ENCODE measurements around the gene DMTF1.
A peak's percentile ranks its signal among the peaks of the same experiment; 100 is the strongest.

The DMTF1 gene

DNA sequence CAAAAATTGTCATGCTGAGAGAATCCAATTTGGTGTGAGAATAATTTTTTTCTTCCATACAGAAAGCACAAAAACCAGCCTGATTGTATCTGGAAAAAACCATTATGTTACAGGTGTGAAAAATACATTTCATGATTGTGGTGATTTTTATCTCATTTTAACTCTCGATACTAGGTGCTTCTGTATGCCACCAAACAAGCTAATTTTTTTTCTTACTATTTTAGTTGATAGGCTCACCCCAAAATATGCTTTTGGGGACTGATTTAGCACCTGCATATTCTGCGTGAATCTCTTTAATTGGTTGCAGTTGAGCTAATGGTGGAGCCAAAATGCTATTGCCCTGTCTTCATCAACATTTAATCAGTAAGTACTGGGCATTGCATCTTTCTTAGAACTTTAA lies 1.9 kb downstream of the DMTF1 start:
- no peak overlapping the region for H2BK120ac ChIP-seq (ENCODE audit: low read depth, low read length)
- no peak overlapping the region for H4K91ac ChIP-seq (ENCODE audit: low read depth, low read length, poor library complexity)
- H3K18ac ChIP-seq (ENCODE audit: low read length): no peak overlapping the region
- no peak overlapping the region for H3K4ac ChIP-seq (ENCODE audit: low read length)
- H3K9me3 ChIP-seq (replicated peaks in 1 of 2; ENCODE audit: control insufficient read depth in 2 of 2, insufficient read depth in 1 of 2, low read depth in 1 of 2, low read length in 2 of 2): no peaks in the 10 kb centered on the region
- H4K8ac ChIP-seq (ENCODE audit: low read depth, low read length): no peak overlapping the region
- H3K27ac ChIP-seq (replicated peaks; ENCODE audit: low read length): no peak overlapping the region
- no peak overlapping the region for H2AK5ac ChIP-seq (ENCODE audit: low read depth, low read length)
- H3K27me3 ChIP-seq (ENCODE audit: control insufficient read depth in 3 of 3, insufficient read depth in 3 of 3, low read depth in 1 of 3, low read length in 3 of 3): no peaks in the 10 kb centered on the region
- H3K4me1 ChIP-seq (ENCODE audit: control insufficient read depth in 2 of 2, insufficient read depth in 1 of 2, low read depth in 1 of 2, low read length in 2 of 2): peaks cover 0 to 12% of the 10 kb centered on the region in 2 donors
- WGBS, 2 donors (ENCODE audit: extremely low coverage in 2 of 2, insufficient read length in 2 of 2, insufficient replicate concordance in 1 of 2): no CpG with 5 or more reads among the region's 2 CpGs
- DNase-seq (ENCODE audit: low spot score): no peak
- no peak overlapping the region for H2BK12ac ChIP-seq (ENCODE audit: low read length)
- H3K4me3 ChIP-seq (ENCODE audit: low read length in 2 of 2): peak overlapping the region in 1 of 2 donors; percentile 96
- peaks cover 0 to 45% of the 10 kb centered on the region in 2 donors for H3K36me3 ChIP-seq (replicated peaks in 1 of 2; ENCODE audit: control insufficient read depth in 2 of 2, insufficient read depth in 2 of 2, low read length in 2 of 2)
- no peak overlapping the region for H2BK15ac ChIP-seq (ENCODE audit: low read length)
- H2AFZ ChIP-seq (ENCODE audit: low read length): no peak overlapping the region
- H3K79me1 ChIP-seq (ENCODE audit: low read depth, low read length): no peaks in the 10 kb centered on the region
- no peak overlapping the region for H3K4me2 ChIP-seq (ENCODE audit: insufficient read depth, low read length, poor library complexity, severe bottlenecking)
- H2BK5ac ChIP-seq (ENCODE audit: low read length): no peak overlapping the region
- no peak overlapping the region for H3K9ac ChIP-seq (ENCODE audit: low read depth, low read length, poor library complexity)
- H3K14ac ChIP-seq (ENCODE audit: low read length): no peak overlapping the region
- H3K23ac ChIP-seq (ENCODE audit: low read depth, low read length, poor library complexity): no peak overlapping the region

DNA sequence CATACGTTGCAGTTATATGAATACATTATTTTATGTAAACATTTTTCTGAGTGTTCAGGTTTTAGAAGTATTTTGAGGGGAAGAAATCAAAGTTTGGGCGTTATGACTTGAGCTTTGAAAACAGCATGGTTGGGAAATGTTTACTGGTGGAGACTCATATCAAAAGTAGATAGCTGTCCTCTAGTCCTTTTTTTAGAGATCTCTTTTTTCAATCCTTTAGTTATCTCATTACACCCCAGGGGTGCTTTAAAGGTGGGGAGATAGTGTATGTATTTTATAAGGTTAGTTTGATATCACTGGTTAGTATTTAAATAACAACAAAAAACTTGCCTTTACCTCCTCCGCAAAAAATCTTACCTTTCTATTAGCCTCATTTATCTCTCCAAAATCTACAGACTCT lies 2.3 kb downstream of the DMTF1 start:
- Histone ChIP-seq H3K4ac (ENCODE audit: low read length) (no peak overlapping the region), H2BK15ac (ENCODE audit: low read length) (no peak overlapping the region), H4K91ac (ENCODE audit: low read depth, low read length, poor library complexity) (no peak overlapping the region), H3K27me3 (ENCODE audit: control insufficient read depth in 3 of 3, insufficient read depth in 3 of 3, low read depth in 1 of 3, low read length in 3 of 3) (no peaks in the 10 kb centered on the region), H2BK5ac (ENCODE audit: low read length) (no peak overlapping the region), H3K9me3 (replicated peaks in 1 of 2; ENCODE audit: control insufficient read depth in 2 of 2, insufficient read depth in 1 of 2, low read depth in 1 of 2, low read length in 2 of 2) (no peaks in the 10 kb centered on the region), H2AK5ac (ENCODE audit: low read depth, low read length) (no peak overlapping the region), H3K23ac (ENCODE audit: low read depth, low read length, poor library complexity) (no peak overlapping the region), H3K18ac (ENCODE audit: low read length) (no peak overlapping the region), H3K9ac (ENCODE audit: low read depth, low read length, poor library complexity) (no peak overlapping the region), H3K27ac (replicated peaks; ENCODE audit: low read length) (no peak overlapping the region), H2BK120ac (ENCODE audit: low read depth, low read length) (no peak overlapping the region), H2AFZ (ENCODE audit: low read length) (no peak overlapping the region), H3K4me1 (ENCODE audit: control insufficient read depth in 2 of 2, insufficient read depth in 1 of 2, low read depth in 1 of 2, low read length in 2 of 2) (peaks cover 0 to 12% of the 10 kb centered on the region in 2 donors), H4K8ac (ENCODE audit: low read depth, low read length) (no peak overlapping the region), H3K4me2 (ENCODE audit: insufficient read depth, low read length, poor library complexity, severe bottlenecking) (no peak overlapping the region), H3K4me3 (ENCODE audit: low read length in 2 of 2) (peak overlapping the region in 1 of 2 donors; percentile 96), H3K79me1 (ENCODE audit: low read depth, low read length) (no peaks in the 10 kb centered on the region), H3K14ac (ENCODE audit: low read length) (no peak overlapping the region), H2BK12ac (ENCODE audit: low read length) (no peak overlapping the region), H3K36me3 (replicated peaks in 1 of 2; ENCODE audit: control insufficient read depth in 2 of 2, insufficient read depth in 2 of 2, low read length in 2 of 2) (peaks cover 0 to 49% of the 10 kb centered on the region in 2 donors)
- DNase-seq (ENCODE audit: low spot score): no peak
- WGBS, 2 donors (ENCODE audit: extremely low coverage in 2 of 2, insufficient read length in 2 of 2, insufficient replicate concordance in 1 of 2): no CpG with 5 or more reads among the region's 3 CpGs

DNA sequence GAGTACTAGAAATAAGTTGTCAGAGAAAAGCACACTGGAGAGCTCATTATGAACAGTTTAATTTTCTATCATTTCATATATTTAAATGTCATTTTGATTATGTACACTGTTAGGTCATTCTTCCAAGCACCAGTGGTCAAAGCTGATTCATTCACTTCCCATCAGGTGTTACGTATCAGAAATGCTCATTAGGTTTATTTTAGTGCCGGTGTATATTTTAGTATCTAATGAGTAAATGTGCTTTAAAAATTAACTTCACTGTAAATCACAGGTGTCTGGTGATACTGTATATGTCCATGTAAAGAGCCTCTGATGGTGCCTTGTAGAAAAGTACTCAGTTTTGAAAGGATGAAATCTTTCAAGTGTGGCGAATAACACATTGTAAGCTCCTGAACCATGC lies 3.5 kb downstream of the DMTF1 start:
- H3K36me3 ChIP-seq (replicated peaks in 1 of 2; ENCODE audit: control insufficient read depth in 2 of 2, insufficient read depth in 2 of 2, low read length in 2 of 2): peaks cover 0 to 60% of the 10 kb centered on the region in 2 donors
- H3K4me3 ChIP-seq (ENCODE audit: low read length in 2 of 2): no peak overlapping the region
- H3K18ac ChIP-seq (ENCODE audit: low read length): no peak overlapping the region
- no peak overlapping the region for H3K4me2 ChIP-seq (ENCODE audit: insufficient read depth, low read length, poor library complexity, severe bottlenecking)
- no peak for DNase-seq (ENCODE audit: low spot score)
- H4K91ac ChIP-seq (ENCODE audit: low read depth, low read length, poor library complexity): no peak overlapping the region
- H3K79me1 ChIP-seq (ENCODE audit: low read depth, low read length): no peaks in the 10 kb centered on the region
- no peak overlapping the region for H3K9ac ChIP-seq (ENCODE audit: low read depth, low read length, poor library complexity)
- H2BK120ac ChIP-seq (ENCODE audit: low read depth, low read length): no peak overlapping the region
- no peaks in the 10 kb centered on the region for H3K27me3 ChIP-seq (ENCODE audit: control insufficient read depth in 3 of 3, insufficient read depth in 3 of 3, low read depth in 1 of 3, low read length in 3 of 3)
- H2AFZ ChIP-seq (ENCODE audit: low read length): no peak overlapping the region
- no CpG with 5 or more reads among the region's 3 CpGs for WGBS, 2 donors (ENCODE audit: extremely low coverage in 2 of 2, insufficient read length in 2 of 2, insufficient replicate concordance in 1 of 2)
- no peak overlapping the region for H2BK12ac ChIP-seq (ENCODE audit: low read length)
- no peaks in the 10 kb centered on the region for H3K9me3 ChIP-seq (replicated peaks in 1 of 2; ENCODE audit: control insufficient read depth in 2 of 2, insufficient read depth in 1 of 2, low read depth in 1 of 2, low read length in 2 of 2)
- no peak overlapping the region for H2BK15ac ChIP-seq (ENCODE audit: low read length)
- no peak overlapping the region for H2AK5ac ChIP-seq (ENCODE audit: low read depth, low read length)
- no peak overlapping the region for H4K8ac ChIP-seq (ENCODE audit: low read depth, low read length)
- no peak overlapping the region for H3K23ac ChIP-seq (ENCODE audit: low read depth, low read length, poor library complexity)
- peaks cover 0 to 12% of the 10 kb centered on the region in 2 donors for H3K4me1 ChIP-seq (ENCODE audit: control insufficient read depth in 2 of 2, insufficient read depth in 1 of 2, low read depth in 1 of 2, low read length in 2 of 2)
- H3K27ac ChIP-seq (replicated peaks; ENCODE audit: low read length): no peak overlapping the region
- H3K14ac ChIP-seq (ENCODE audit: low read length): no peak overlapping the region
- no peak overlapping the region for H2BK5ac ChIP-seq (ENCODE audit: low read length)
- no peak overlapping the region for H3K4ac ChIP-seq (ENCODE audit: low read length)

DNA sequence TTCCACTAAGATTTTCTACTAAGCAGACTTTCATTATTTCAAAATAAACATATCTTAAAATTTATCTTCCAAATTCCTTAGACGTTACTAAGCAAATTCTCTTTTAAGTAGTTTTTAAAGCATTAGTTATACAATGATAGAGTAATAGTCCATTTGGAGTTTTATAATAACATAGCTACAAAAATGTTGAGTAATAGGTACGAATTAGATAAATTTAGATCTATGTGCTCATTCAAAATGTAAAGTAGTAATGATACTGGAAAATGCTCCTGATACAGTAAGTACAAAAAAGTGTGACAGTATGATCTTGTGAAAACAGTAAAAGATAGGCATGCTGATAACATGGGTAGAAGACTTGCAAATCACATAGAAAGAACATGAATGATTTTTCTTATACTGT lies 4.5 kb downstream of the DMTF1 start:
- Histone ChIP-seq H2BK12ac (ENCODE audit: low read length) (no peak overlapping the region), H3K14ac (ENCODE audit: low read length) (no peak overlapping the region), H3K18ac (ENCODE audit: low read length) (no peak overlapping the region), H3K79me1 (ENCODE audit: low read depth, low read length) (no peaks in the 10 kb centered on the region), H2BK5ac (ENCODE audit: low read length) (no peak overlapping the region), H3K4me2 (ENCODE audit: insufficient read depth, low read length, poor library complexity, severe bottlenecking) (no peak overlapping the region), H2BK120ac (ENCODE audit: low read depth, low read length) (no peak overlapping the region), H3K23ac (ENCODE audit: low read depth, low read length, poor library complexity) (no peak overlapping the region), H2AK5ac (ENCODE audit: low read depth, low read length) (no peak overlapping the region), H3K4me3 (ENCODE audit: low read length in 2 of 2) (no peak overlapping the region), H3K4ac (ENCODE audit: low read length) (no peak overlapping the region), H3K27me3 (ENCODE audit: control insufficient read depth in 3 of 3, insufficient read depth in 3 of 3, low read depth in 1 of 3, low read length in 3 of 3) (no peaks in the 10 kb centered on the region), H2AFZ (ENCODE audit: low read length) (no peak overlapping the region), H3K9me3 (replicated peaks in 1 of 2; ENCODE audit: control insufficient read depth in 2 of 2, insufficient read depth in 1 of 2, low read depth in 1 of 2, low read length in 2 of 2) (no peaks in the 10 kb centered on the region), H4K91ac (ENCODE audit: low read depth, low read length, poor library complexity) (no peak overlapping the region), H3K4me1 (ENCODE audit: control insufficient read depth in 2 of 2, insufficient read depth in 1 of 2, low read depth in 1 of 2, low read length in 2 of 2) (peaks cover 0 to 12% of the 10 kb centered on the region in 2 donors), H3K36me3 (replicated peaks in 1 of 2; ENCODE audit: control insufficient read depth in 2 of 2, insufficient read depth in 2 of 2, low read length in 2 of 2) (peaks cover 0 to 63% of the 10 kb centered on the region in 2 donors), H2BK15ac (ENCODE audit: low read length) (no peak overlapping the region), H4K8ac (ENCODE audit: low read depth, low read length) (no peak overlapping the region), H3K27ac (replicated peaks; ENCODE audit: low read length) (no peak overlapping the region), H3K9ac (ENCODE audit: low read depth, low read length, poor library complexity) (no peak overlapping the region)
- WGBS, 2 donors (ENCODE audit: extremely low coverage in 2 of 2, insufficient read length in 2 of 2, insufficient replicate concordance in 1 of 2): 100% methylated on average over 1 of the region's 2 CpGs; no CpG with 5 or more reads in 1 of the 2 donors
- no peak for DNase-seq (ENCODE audit: low spot score)
